Panc1 (cell line): Measurements from ENCODE around the gene CNTN4. TPM values are rescaled to one million over a fixed set of nuclear protein-coding genes. Genes with fewer than 3 reads are reported as not detected.
"Not testable (repeated sequence)": the region's sequence is repeated elsewhere in the genome, so short reads cannot be mapped to it uniquely, and the experiment has no call there.

Source experiments
- ATAC-seq: fragments of 200-7000 bp; cut with Tn5 transposase; 2 replicates; pipeline ENCODE4 v1.9.1; 2020; ENCODE audit warnings: mild to moderate bottlenecking, moderate library complexity
- BruUV-seq: library from RNA; stranded (reverse); fragments of 400-500 nt; replicated peaks from 2 replicates; lab custom pipeline; 2021; lab: Mats Ljungman, UMichigan
- CTCF ChIA-PET: fragments of 300-600 bp; sonication (Branson Sonifier 250); formaldehyde crosslinking; loops from one replicate; lab custom pipeline; 2022; ENCODE audit warnings: antibody characterized with exemption; lab: Charles Lee
- POLR2A ChIA-PET: fragments of 300-600 bp; sonication (Branson Sonifier 250); formaldehyde crosslinking; loops from one replicate; lab custom pipeline; 2022; ENCODE audit warnings: antibody characterized with exemption; lab: Charles Lee
- DNase-seq: peaks from one replicate; pipeline ENCODE4 v3.0.0-alpha.2; 2010; ENCODE audit warnings: low read depth, low spot score
- H3K27ac ChIP-seq: 2 replicates; pipeline ENCODE4 v1.5.1; 2011; ENCODE audit warnings: mild to moderate bottlenecking, low read length, inconsistent platforms
- H3K27me3 ChIP-seq: fragments of 200-500 bp; sonication (Bioruptor generic); 2 replicates; pipeline ENCODE4 v1.6.0; 2014; ENCODE audit warnings: low read length, inconsistent platforms; ENCODE audit not compliant: control insufficient read depth, insufficient read depth
- H3K36me3 ChIP-seq: fragments of 200-500 bp; sonication (Bioruptor generic); 2 replicates; pipeline ENCODE4 v1.5.1; 2014; ENCODE audit warnings: inconsistent platforms, mild to moderate bottlenecking, low read length, moderate library complexity; ENCODE audit not compliant: control insufficient read depth, insufficient read depth
- H3K4me1 ChIP-seq: 2 replicates; pipeline ENCODE4 v1.5.1; 2011; ENCODE audit warnings: inconsistent platforms, mild to moderate bottlenecking, low read length, moderate library complexity; ENCODE audit not compliant: control insufficient read depth, insufficient read depth
- H3K4me3 ChIP-seq, 2 experiments: 2 replicates each; pipeline ENCODE4 v1.5.1; 2011 to 2012; ENCODE audit warnings: low read depth in 2 of 2, low read length in 2 of 2, mild to moderate bottlenecking in 2 of 2, inconsistent platforms in 1 of 2, moderate library complexity in 1 of 2
- H3K9me3 ChIP-seq: fragments of 200-500 bp; sonication (Bioruptor generic); 2 replicates; pipeline ENCODE4 v1.5.1; 2014; ENCODE audit warnings: low read depth, mild to moderate bottlenecking, inconsistent platforms, low read length, moderate library complexity; ENCODE audit not compliant: control insufficient read depth, insufficient read depth
- CTCF ChIP-seq: fragments of 450-650 bp; IDR thresholded peaks from 2 replicates; pipeline ENCODE4 v1.5.1; 2017; ENCODE audit warnings: mild to moderate bottlenecking
- POLR2AphosphoS5 ChIP-seq: IDR thresholded peaks from 2 replicates; pipeline ENCODE4 v1.6.1; 2012; ENCODE audit warnings: mild to moderate bottlenecking, low read depth, low read length, moderate library complexity
- REST ChIP-seq, 2 experiments: IDR thresholded peaks; 2 replicates each; pipeline ENCODE4 v1.6.1; 2011 to 2012; ENCODE audit warnings: low read depth in 2 of 2, control low read depth in 1 of 2, low read length in 1 of 2, mild to moderate bottlenecking in 1 of 2, moderate library complexity in 1 of 2; ENCODE audit not compliant: insufficient read depth in 1 of 2
- SIN3A ChIP-seq: IDR thresholded peaks from 2 replicates; pipeline ENCODE4 v1.6.1; 2012; ENCODE audit warnings: low read depth, mild to moderate bottlenecking, low read length, moderate library complexity, borderline replicate concordance; ENCODE audit not compliant: insufficient read depth
- TCF7L2 ChIP-seq: IDR thresholded peaks from 2 replicates; pipeline ENCODE4 v1.6.1; 2011; ENCODE audit warnings: mild to moderate bottlenecking, low read depth, low read length, inconsistent platforms
- in situ Hi-C: cut with HindIII; loops from 2 replicates; pipeline ENCODE4 v1.10.0; 2016; ENCODE audit warnings: low sequenced_read_pairs, low pct_unique_long_range_greater_than_20kb
- intact Hi-C: fragments of 100-400 bp; cut with micrococcal nuclease; formaldehyde crosslinking; loops from one replicate; pipeline ENCODE4 v1.10.0; 2022; ENCODE audit not compliant: unreplicated experiment
- total RNA-seq: library from RNA; stranded (reverse); gene quantifications from one replicate; pipeline ENCODE4 v1.2.1, GENCODE V29; 2021; ENCODE audit not compliant: unreplicated experiment

The CNTN4 gene
- total RNA-seq, 1 experiment from 2014 or later, result not detected

- POLR2A ChIA-PET, result no interaction called here
- no peak for DNase-seq
These were observed 428.3 kb downstream of the CNTN4 start for GRCh38 chr3:2526926-2527325.

GRCh38 chr3:2527328-2527727 is 428.7 kb downstream of the CNTN4 start:
- in situ Hi-C loops, H3K4me1 ChIP-seq, H3K4me3 ChIP-seq, H3K27me3 ChIP-seq, H3K27ac ChIP-seq, H3K9me3 ChIP-seq, intact Hi-C loops, POLR2A ChIA-PET, H3K36me3 ChIP-seq, ATAC-seq, DNase-seq, CTCF ChIA-PET, BruUV-seq: not testable (repeated sequence)

More at GRCh38 chr3:2526926-2527325, 428.3 kb downstream of the CNTN4 start:
- no peaks in the 10 kb centered on the region for H3K36me3 ChIP-seq
- no peaks in the 10 kb centered on the region for H3K9me3 ChIP-seq
- in situ Hi-C loops, result no loop called here
- H3K4me3 ChIP-seq, result no peak overlapping the region
- no TSS peak for BruUV-seq
- TF ChIP-seq SIN3A (no peak), REST (IDR thresholded peaks at IDR 0.05; ENCODE audit: insufficient read depth in 1 of 2, low read depth in 2 of 2, low read length in 1 of 2) (no peak), TCF7L2 (no peak), CTCF (no peak), POLR2AphosphoS5 (no peak)
- intact Hi-C loops, result no loop called here
- H3K27ac ChIP-seq, result no peak overlapping the region
- no peak for ATAC-seq
- CTCF ChIA-PET, result no interaction called here
- H3K4me1 ChIP-seq, result no peaks in the 10 kb centered on the region
- no peaks in the 10 kb centered on the region for H3K27me3 ChIP-seq

GRCh38 chr3:2534767-2535166 is 436.1 kb downstream of the CNTN4 start:
- H3K27me3 ChIP-seq, DNase-seq, H3K4me1 ChIP-seq, intact Hi-C loops, CTCF ChIA-PET, H3K36me3 ChIP-seq, H3K4me3 ChIP-seq, H3K27ac ChIP-seq, POLR2A ChIA-PET, BruUV-seq, in situ Hi-C loops, ATAC-seq, H3K9me3 ChIP-seq: not testable (repeated sequence)
